Measurements from ENCODE around the gene GALT. TPM values are rescaled to one million over a fixed set of nuclear protein-coding genes. Genes with fewer than 3 reads are reported as not detected.

The GALT gene
- total and polyA plus RNA-seq, 8 donors: 17.4 to 148 (median 35.9) TPM

GRCh38 chr9:34687276-34688030, 41.0 kb downstream of the GALT start:
- TF ChIP-seq CTCF (IDR thresholded peaks at IDR 0.05): no peak
- no peak for TF ChIP-seq POLR2AphosphoS5 (IDR thresholded peaks at IDR 0.05)
- TF ChIP-seq EP300 (IDR thresholded peaks at IDR 0.05): no peak
- no peak for TF ChIP-seq POLR2A (IDR thresholded peaks at IDR 0.05)
- no peak overlapping the region for H3K27ac ChIP-seq
- H3K4me1 ChIP-seq: peaks cover 0 to 16% (median 13%) of the 10 kb centered on the region in 4 donors
- no peaks in the 10 kb centered on the region for H3K27me3 ChIP-seq
- H3K9me3 ChIP-seq: no peaks in the 10 kb centered on the region
- no peaks in the 10 kb centered on the region for H3K36me3 ChIP-seq
- WGBS, 5 donors: 79 to 90% (median 86%) methylated on average over 10 of the region's 10 CpGs
- no peak for DNase-seq
- intact Hi-C loops (cut with DNase I; ENCODE audit: low total_unique reads): no loop called here
- H3K4me3 ChIP-seq: no peak overlapping the region

GRCh38 chr9:34688329-34689115, 42.0 kb downstream of the GALT start:
- Histone ChIP-seq H3K27me3 (no peaks in the 10 kb centered on the region), H3K27ac (no peak overlapping the region), H3K4me1 (peaks cover 0 to 16% (median 13%) of the 10 kb centered on the region in 4 donors), H3K9me3 (no peaks in the 10 kb centered on the region), H3K4me3 (no peak overlapping the region), H3K36me3 (no peaks in the 10 kb centered on the region)
- no peak for DNase-seq
- no peak for TF ChIP-seq POLR2A (IDR thresholded peaks at IDR 0.05)
- TF ChIP-seq POLR2AphosphoS5 (IDR thresholded peaks at IDR 0.05): no peak
- intact Hi-C loops (cut with DNase I; ENCODE audit: low total_unique reads): no loop called here
- WGBS, 5 donors: 52 to 63% (median 62%) methylated on average over 5 of the region's 5 CpGs

- Histone ChIP-seq H3K9me3 (no peaks in the 10 kb centered on the region), H3K27me3 (no peaks in the 10 kb centered on the region), H3K36me3 (no peaks in the 10 kb centered on the region), H3K27ac (no peak overlapping the region), H3K4me1 (peaks cover 0 to 16% (median 13%) of the 10 kb centered on the region in 4 donors), H3K4me3 (no peak overlapping the region)
- TF ChIP-seq EP300 (IDR thresholded peaks at IDR 0.05) (no peak), CTCF (IDR thresholded peaks at IDR 0.05) (no peak), POLR2A (IDR thresholded peaks at IDR 0.05) (no peak), POLR2AphosphoS5 (IDR thresholded peaks at IDR 0.05) (no peak)
- WGBS, 5 donors: 45 to 73% (median 67%) methylated on average over 4 of the region's 4 CpGs
- intact Hi-C loops (cut with DNase I; ENCODE audit: low total_unique reads): no loop called here
- DNase-seq: no peak
Observed at GRCh38 chr9:34689116-34689470, 42.6 kb downstream of the GALT start.

- Histone ChIP-seq H3K27ac (no peak overlapping the region), H3K4me1 (peaks cover 0 to 16% (median 13%) of the 10 kb centered on the region in 4 donors), H3K4me3 (no peak overlapping the region), H3K27me3 (no peaks in the 10 kb centered on the region), H3K9me3 (no peaks in the 10 kb centered on the region), H3K36me3 (no peaks in the 10 kb centered on the region)
- TF ChIP-seq POLR2A (IDR thresholded peaks at IDR 0.05) (no peak), POLR2AphosphoS5 (IDR thresholded peaks at IDR 0.05) (no peak), EP300 (IDR thresholded peaks at IDR 0.05) (no peak), CTCF (IDR thresholded peaks at IDR 0.05) (no peak)
- intact Hi-C loops (cut with DNase I; ENCODE audit: low total_unique reads): no loop called here
- WGBS, 5 donors: 68 to 87% (median 71%) methylated on average over 8 of the region's 8 CpGs
- DNase-seq: no peak
Observed at GRCh38 chr9:34689512-34689911, 43.0 kb downstream of the GALT start.

Data from stomach (tissue), 9 donors.